ENCODE results near the gene NKD2.

- TF ChIP-seq REST (IDR thresholded peaks at IDR 0.05; ENCODE audit: low read depth) (no peak), CTCF (IDR thresholded peaks at IDR 0.05 in 2 of 3, conservative IDR thresholded peaks at IDR 0.05 in 1 of 3; ENCODE audit: borderline replicate concordance in 1 of 3, insufficient read depth in 1 of 3, low read depth in 2 of 3, low read length in 2 of 3) (no peak), YY1 (IDR thresholded peaks at IDR 0.05; ENCODE audit: extremely low read depth, insufficient replicate concordance, low read depth, low read length) (no peak), MAX (IDR thresholded peaks at IDR 0.05) (no peak), POLR2AphosphoS5 (IDR thresholded peaks at IDR 0.05; ENCODE audit: low read depth, low read length) (no peak), JUND (IDR thresholded peaks at IDR 0.05) (no peak), EZH2 (IDR thresholded peaks at IDR 0.05) (no peak), POLR2A (IDR thresholded peaks at IDR 0.05; ENCODE audit: borderline replicate concordance, extremely low read depth, insufficient read depth, insufficient read length) (no peak), CBX3 (IDR thresholded peaks at IDR 0.05; ENCODE audit: low read depth) (no peak), RAD21 (IDR thresholded peaks at IDR 0.05; ENCODE audit: low read depth) (no peak), ATF3 (IDR thresholded peaks at IDR 0.05) (no peak), EGR1 (IDR thresholded peaks at IDR 0.05; ENCODE audit: low read depth) (no peak)
Measured at GRCh38 chr5:1067141-1068121, 58.8 kb downstream of the NKD2 start.

Data from HCT116 (cell line).